GM23248 (cell line): ENCODE measurements around the gene BROX. TPM values are rescaled to one million over a fixed set of nuclear protein-coding genes. Genes with fewer than 3 reads are reported as not detected.
"Not testable (repeated sequence)": the region's sequence is repeated elsewhere in the genome, so short reads cannot be mapped to it uniquely, and the experiment has no call there.

Experiments used
- DNase-seq: peaks from one replicate; pipeline ENCODE4 v3.0.0-alpha.2; 2015
- H2AFZ ChIP-seq: fragments of 200-600 bp; sonication (generic); 2 replicates; pipeline ENCODE4 v1.6.1; 2016; ENCODE audit warnings: antibody characterized with exemption
- H3F3A ChIP-seq: fragments of 200-600 bp; sonication (generic); 2 replicates; pipeline ENCODE4 v1.6.1; 2016; ENCODE audit warnings: mild to moderate bottlenecking, antibody characterized with exemption, mixed run types; ENCODE audit not compliant: insufficient read depth
- H3K27ac ChIP-seq: fragments of 200-600 bp; sonication (generic); 2 replicates; pipeline ENCODE4 v1.5.1; 2016; ENCODE audit warnings: mild to moderate bottlenecking
- H3K27me3 ChIP-seq: fragments of 200-600 bp; sonication (generic); replicated peaks from 2 replicates; pipeline ENCODE4 v1.6.1; 2016; ENCODE audit warnings: mild to moderate bottlenecking; ENCODE audit not compliant: insufficient read depth
- H3K36me3 ChIP-seq: fragments of 200-600 bp; sonication (generic); 2 replicates; pipeline ENCODE4 v1.6.1; 2016; ENCODE audit warnings: low read depth, mild to moderate bottlenecking
- H3K4me1 ChIP-seq: fragments of 200-600 bp; sonication (generic); 2 replicates; pipeline ENCODE4 v1.6.1; 2016; ENCODE audit warnings: mild to moderate bottlenecking; ENCODE audit not compliant: insufficient read depth
- H3K4me2 ChIP-seq: fragments of 200-600 bp; sonication (generic); one replicate; pipeline ENCODE4 v1.6.1; 2016; ENCODE audit warnings: mild to moderate bottlenecking; ENCODE audit not compliant: unreplicated experiment
- H3K4me3 ChIP-seq: fragments of 200-600 bp; sonication (generic); 2 replicates; pipeline ENCODE4 v1.5.1; 2016; ENCODE audit warnings: mild to moderate bottlenecking
- H3K79me2 ChIP-seq: fragments of 200-600 bp; sonication (generic); 2 replicates; pipeline ENCODE4 v1.6.1; 2016; ENCODE audit warnings: mild to moderate bottlenecking; ENCODE audit not compliant: insufficient read depth
- H3K9ac ChIP-seq: fragments of 200-600 bp; sonication (generic); 2 replicates; pipeline ENCODE4 v1.6.1; 2016; ENCODE audit warnings: mild to moderate bottlenecking
- H3K9me2 ChIP-seq: fragments of 200-600 bp; sonication (generic); 2 replicates; pipeline ENCODE4 v1.6.1; 2016; ENCODE audit warnings: mixed run types, mild to moderate bottlenecking, moderate library complexity; ENCODE audit not compliant: insufficient read depth
- H3K9me3 ChIP-seq: fragments of 200-600 bp; sonication (generic); one replicate; pipeline ENCODE4 v1.6.1; 2017; ENCODE audit warnings: low read depth
- H4K20me1 ChIP-seq: fragments of 200-600 bp; sonication (generic); 2 replicates; pipeline ENCODE4 v1.6.0; 2016; ENCODE audit not compliant: insufficient read depth
- EZH2 ChIP-seq: fragments of 200-600 bp; sonication (generic); IDR thresholded peaks from 2 replicates; pipeline ENCODE4 v1.6.1; 2018; ENCODE audit warnings: antibody characterized with exemption, mild to moderate bottlenecking; ENCODE audit not compliant: insufficient read depth, poor library complexity, severe bottlenecking
- EZH2phosphoT487 ChIP-seq: fragments of 200-600 bp; sonication (generic); IDR thresholded peaks from 2 replicates; pipeline ENCODE4 v1.6.1; 2018; ENCODE audit warnings: antibody characterized with exemption, moderate library complexity, mild to moderate bottlenecking, low read depth; ENCODE audit not compliant: insufficient read depth
- WGBS, 2 experiments: methylation state at CpG; one replicate each; pipeline ENCODE4 v1.1.6; 2015 to 2017; ENCODE audit warnings: low lambda C conversion rate in 2 of 2, low coverage in 1 of 2; ENCODE audit errors: missing lambda C conversion rate in 2 of 2; 5-methylcytosine and 5-hydroxymethylcytosine counted together
- in situ Hi-C: fragments of 300-500 bp; cut with MboI; formaldehyde crosslinking; loops from 2 replicates; pipeline ENCODE4 v1.15.0; 2020
- polyA plus RNA-seq: library from polyadenylated mRNA; unstranded; fragments of >200 nt; fragmentation: Nextera tagmentation; extraction: Ambion mirVana; gene quantifications from 2 replicates; pipeline ENCODE4 v1.2.1, GENCODE V29; 2016
- total RNA-seq: library from RNA; depleted of rRNA; stranded (reverse); fragments of >200 nt; shearing (Covaris generic); gene quantifications from 2 replicates; pipeline ENCODE4 v1.2.3, GENCODE V29; 2014; rRNA removed

The BROX gene, protein sequence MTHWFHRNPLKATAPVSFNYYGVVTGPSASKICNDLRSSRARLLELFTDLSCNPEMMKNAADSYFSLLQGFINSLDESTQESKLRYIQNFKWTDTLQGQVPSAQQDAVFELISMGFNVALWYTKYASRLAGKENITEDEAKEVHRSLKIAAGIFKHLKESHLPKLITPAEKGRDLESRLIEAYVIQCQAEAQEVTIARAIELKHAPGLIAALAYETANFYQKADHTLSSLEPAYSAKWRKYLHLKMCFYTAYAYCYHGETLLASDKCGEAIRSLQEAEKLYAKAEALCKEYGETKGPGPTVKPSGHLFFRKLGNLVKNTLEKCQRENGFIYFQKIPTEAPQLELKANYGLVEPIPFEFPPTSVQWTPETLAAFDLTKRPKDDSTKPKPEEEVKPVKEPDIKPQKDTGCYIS
- 97.7 and 108 TPM in 2 replicates for total RNA-seq
- polyA plus RNA-seq = 75.7 and 77.2 TPM in 2 replicates

DNA sequence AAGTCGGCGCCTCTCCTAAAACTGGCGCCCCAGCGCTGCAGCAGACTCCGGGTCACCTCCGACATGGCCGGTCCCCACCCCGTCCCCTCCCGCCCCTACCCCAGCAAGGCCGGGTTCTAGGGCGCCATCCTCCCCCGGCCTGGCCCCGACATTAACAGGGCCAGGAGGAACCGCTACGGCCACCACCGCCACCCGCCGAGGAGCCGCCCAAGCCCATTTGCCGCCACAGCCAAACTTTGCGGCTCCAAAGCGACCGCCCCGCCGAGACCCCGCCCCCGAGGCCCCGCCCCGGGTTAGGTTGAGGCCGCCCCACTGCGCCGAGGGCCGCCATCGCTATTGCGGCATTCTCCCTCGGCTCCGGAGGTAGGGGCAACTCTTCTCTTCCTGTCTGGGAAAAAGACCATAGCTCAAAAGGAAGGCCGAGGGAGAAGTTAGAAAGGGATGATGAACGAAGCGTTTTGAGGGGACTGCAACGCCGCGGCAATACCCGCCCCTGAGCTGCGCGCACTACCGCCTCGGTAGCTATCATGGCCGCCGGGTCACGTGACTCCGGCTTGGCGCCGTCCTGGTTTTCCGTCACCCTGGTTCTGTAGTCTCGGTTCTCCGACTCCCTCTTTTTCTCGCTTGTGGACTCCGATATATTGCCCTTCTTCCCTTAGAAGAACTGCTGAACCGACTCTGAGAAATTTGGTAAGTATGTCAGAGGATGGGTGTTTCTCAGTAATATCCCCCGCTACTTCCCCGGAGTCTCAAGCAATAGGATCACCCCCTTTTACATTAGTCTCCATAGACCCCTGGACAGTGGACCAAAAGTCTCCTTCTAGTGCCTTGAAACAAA lies at the start of gene BROX, which contains the start of gene AIDA:
Gene BROX (plus strand): TSS at position 312 of the 838 bp plus-strand sequence. CDS start 3,136 bp downstream, outside the sequence.
Gene AIDA (minus strand): TSS at position 239 of the 838 bp plus-strand sequence. CDS start 174 bp downstream, at position 65.
- Histone ChIP-seq H4K20me1 (no peaks in the 10 kb centered on the region), H3K9me2 (no peaks in the 10 kb centered on the region), H3K4me3 (peak within 1 kb of the TSS; percentile 99), H2AFZ (peak within 1 kb of the TSS; percentile 97), H3K27ac (peak within 1 kb of the TSS; percentile 98), H3K4me1 (peaks cover 14% of the 10 kb centered on the region), H3K27me3 (no peaks in the 10 kb centered on the region), H3F3A (peaks cover 33% of the 10 kb centered on the region), H3K36me3 (peaks cover 19% of the 10 kb centered on the region; the same call in 1 of the 2 replicates), H3K4me2 (peak within 1 kb of the TSS; percentile 97), H3K79me2 (peaks cover 88% of the 10 kb centered on the region), H3K9ac (peak within 1 kb of the TSS; percentile 99), H3K9me3 (no peaks in the 10 kb centered on the region)
- DNase-seq = peak; percentile 95
- TF ChIP-seq EZH2 (no peak), EZH2phosphoT487 (no peak)
- in situ Hi-C loops = no loop called here
- 1 to 11% methylated on average over 29 to 60 of the region's 62 CpGs for WGBS, 2 experiments

DNA sequence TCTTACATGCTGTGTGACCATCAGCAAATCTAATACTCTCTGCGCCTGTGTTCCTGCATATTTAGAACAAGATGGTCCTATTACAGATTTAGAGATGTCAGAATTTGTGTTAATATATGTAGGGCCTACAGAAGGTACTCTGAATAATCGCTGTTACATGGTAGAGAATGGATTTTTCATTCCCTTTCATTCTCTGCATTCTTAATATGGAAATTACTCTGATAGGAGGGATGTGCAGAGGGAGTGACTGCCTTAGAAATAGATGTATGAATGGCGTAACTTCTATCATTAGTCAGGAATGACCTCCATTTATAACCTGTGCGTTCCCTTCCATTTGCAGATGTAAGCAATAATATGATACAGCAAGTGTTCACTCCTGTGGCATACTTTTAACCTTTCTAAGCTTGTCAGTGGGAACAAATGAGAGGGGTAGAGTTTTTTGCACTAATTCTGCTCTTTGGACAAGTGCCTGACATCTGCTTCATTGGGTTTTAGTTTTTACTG lies 48.9 kb upstream of the BROX start:
- Histone ChIP-seq H3K4me2 (no peak overlapping the region), H3K79me2 (peaks cover 12% of the 10 kb centered on the region), H3K36me3 (peaks cover 91% of the 10 kb centered on the region), H3K27me3 (no peaks in the 10 kb centered on the region), H3K9ac (no peak overlapping the region), H3K9me3 (no peaks in the 10 kb centered on the region), H3K9me2 (no peaks in the 10 kb centered on the region), H3K4me3 (no peak overlapping the region), H4K20me1 (no peaks in the 10 kb centered on the region), H2AFZ (no peak overlapping the region), H3K27ac (no peak overlapping the region), H3F3A (peaks cover 41% of the 10 kb centered on the region), H3K4me1 (peaks cover 8% of the 10 kb centered on the region)
- in situ Hi-C loops = no loop called here
- TF ChIP-seq EZH2 (no peak), EZH2phosphoT487 (no peak)
- 96 to 98% methylated on average over 4 of the region's 4 CpGs for WGBS, 2 experiments
- no peak for DNase-seq

DNA sequence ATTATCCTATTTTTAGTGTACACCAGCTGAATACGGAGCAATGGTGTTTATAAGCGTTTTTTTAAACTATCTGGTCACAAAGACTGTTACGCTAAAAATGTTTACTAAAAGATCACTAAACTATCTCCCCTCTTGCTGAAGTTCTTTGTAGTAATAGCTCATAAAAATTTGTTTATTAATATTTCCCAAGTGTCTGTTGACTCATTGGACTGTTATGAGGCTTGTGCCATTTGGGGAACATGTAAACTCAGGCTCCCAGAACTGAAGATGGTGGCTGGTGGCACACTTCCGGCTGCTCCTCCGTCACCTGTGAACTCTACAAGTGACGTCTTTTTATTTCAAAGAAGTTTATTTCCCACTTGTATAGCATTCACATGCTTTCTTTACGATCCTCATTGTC lies 46.4 kb upstream of the BROX start:
- peaks cover 8% of the 10 kb centered on the region for H3K4me1 ChIP-seq
- WGBS, 2 experiments = 88 to 92% methylated on average over 7 of the region's 7 CpGs
- H2AFZ ChIP-seq = no peak overlapping the region
- H3F3A ChIP-seq = peaks cover 47% of the 10 kb centered on the region
- H3K27ac ChIP-seq = peak overlapping the region; percentile 4; the same call in 1 of the 2 replicates
- H3K9ac ChIP-seq = no peak overlapping the region
- peaks cover 80% of the 10 kb centered on the region for H3K36me3 ChIP-seq
- no peak overlapping the region for H3K4me2 ChIP-seq
- no peak overlapping the region for H3K4me3 ChIP-seq
- H3K9me3 ChIP-seq = no peaks in the 10 kb centered on the region
- H3K79me2 ChIP-seq = peaks cover 12% of the 10 kb centered on the region
- in situ Hi-C loops = no loop called here
- H3K9me2 ChIP-seq = no peaks in the 10 kb centered on the region
- no peaks in the 10 kb centered on the region for H3K27me3 ChIP-seq
- H4K20me1 ChIP-seq = no peaks in the 10 kb centered on the region
- peak; percentile 27 for DNase-seq
- TF ChIP-seq EZH2phosphoT487 = no peak
- TF ChIP-seq EZH2 = no peak

DNA sequence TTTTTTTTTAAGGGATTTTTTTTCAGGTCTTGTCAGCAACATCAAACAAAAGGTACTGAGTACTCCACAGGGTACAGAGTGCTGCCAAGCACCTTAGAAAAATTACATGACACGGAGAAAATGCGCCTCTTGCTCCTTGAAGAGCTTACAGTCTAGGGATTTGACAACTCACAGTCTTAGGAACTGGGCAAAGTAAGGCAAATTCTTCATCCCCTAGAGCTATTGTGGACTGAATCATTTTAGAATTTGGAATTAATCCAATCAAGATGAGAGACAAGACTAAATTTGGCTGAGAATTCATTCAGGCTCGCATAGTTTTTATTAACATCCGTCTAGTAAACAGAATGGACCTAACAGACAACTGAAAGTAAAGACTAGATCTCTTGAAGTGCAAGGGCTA lies 44.2 kb upstream of the BROX start:
- no CpG with 5 or more reads among the region's 4 CpGs for WGBS, 2 experiments
- H4K20me1 ChIP-seq = not testable (repeated sequence)
- peaks cover 78% of the 10 kb centered on the region for H3K36me3 ChIP-seq

DNA sequence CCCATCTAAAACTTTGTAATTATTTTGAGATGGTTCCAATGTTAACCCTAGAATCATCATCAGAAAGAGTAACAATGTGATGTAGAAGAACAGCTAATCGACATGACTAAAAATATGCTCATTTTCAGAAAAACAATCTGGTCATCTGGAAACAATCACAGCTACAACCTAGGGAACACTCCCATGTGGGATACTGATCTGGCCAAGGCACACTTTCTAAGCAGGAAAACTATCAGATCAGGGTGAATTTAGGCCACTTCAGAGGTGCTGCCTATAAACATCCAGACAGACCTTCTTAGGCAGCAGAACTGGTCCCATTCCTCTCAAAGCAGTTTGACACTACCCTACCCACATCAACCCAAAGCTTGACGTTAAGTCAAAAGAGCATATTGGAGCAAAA lies 43.3 kb upstream of the BROX start:
- peaks cover 73% of the 10 kb centered on the region for H3K36me3 ChIP-seq
- H2AFZ ChIP-seq, H3K27me3 ChIP-seq, H3K27ac ChIP-seq, H3K4me1 ChIP-seq, H3K9me3 ChIP-seq, in situ Hi-C loops, DNase-seq, H3K4me2 ChIP-seq, H3K4me3 ChIP-seq, H3K9ac ChIP-seq, H4K20me1 ChIP-seq, H3K9me2 ChIP-seq: not testable (repeated sequence)
- WGBS, 2 experiments = 67 to 80% methylated on average over 1 of the region's 2 CpGs
- peaks cover 12% of the 10 kb centered on the region for H3K79me2 ChIP-seq
- peaks cover 46% of the 10 kb centered on the region for H3F3A ChIP-seq

More for the DNA sequence above, 44.2 kb upstream of the BROX start:
- Histone ChIP-seq H3F3A (peaks cover 47% of the 10 kb centered on the region), H3K79me2 (peaks cover 12% of the 10 kb centered on the region), H3K27ac (peak overlapping the region; percentile 16; the same call in 1 of the 2 replicates)
- H3K27me3 ChIP-seq, in situ Hi-C loops, H3K9me2 ChIP-seq, H3K9me3 ChIP-seq, DNase-seq, H3K4me3 ChIP-seq, H3K9ac ChIP-seq, H3K4me1 ChIP-seq, H2AFZ ChIP-seq, H3K4me2 ChIP-seq: not testable (repeated sequence)
